ENCODE data around the gene SUSD1.

DNA sequence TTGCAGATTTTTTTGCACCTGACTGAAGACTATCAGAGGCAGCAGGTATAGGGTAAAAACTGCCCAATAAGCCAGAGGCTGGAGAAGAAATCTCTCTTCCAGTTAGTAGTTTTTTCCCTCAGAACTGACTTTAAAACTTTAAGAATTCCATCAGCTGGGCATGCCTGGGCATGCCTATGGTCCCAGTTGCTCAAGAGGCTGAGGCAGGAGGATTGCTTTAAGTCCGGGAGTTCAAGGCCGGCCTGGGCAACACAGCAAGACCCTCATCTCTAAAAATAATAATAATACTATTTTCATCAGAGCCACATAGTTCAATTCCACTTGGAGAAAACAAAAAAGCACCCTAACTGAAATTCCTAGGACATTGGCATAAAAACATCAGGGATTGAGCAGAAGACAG lies 30.3 kb downstream of the SUSD1 start:
- TF ChIP-seq, protein P1, sequence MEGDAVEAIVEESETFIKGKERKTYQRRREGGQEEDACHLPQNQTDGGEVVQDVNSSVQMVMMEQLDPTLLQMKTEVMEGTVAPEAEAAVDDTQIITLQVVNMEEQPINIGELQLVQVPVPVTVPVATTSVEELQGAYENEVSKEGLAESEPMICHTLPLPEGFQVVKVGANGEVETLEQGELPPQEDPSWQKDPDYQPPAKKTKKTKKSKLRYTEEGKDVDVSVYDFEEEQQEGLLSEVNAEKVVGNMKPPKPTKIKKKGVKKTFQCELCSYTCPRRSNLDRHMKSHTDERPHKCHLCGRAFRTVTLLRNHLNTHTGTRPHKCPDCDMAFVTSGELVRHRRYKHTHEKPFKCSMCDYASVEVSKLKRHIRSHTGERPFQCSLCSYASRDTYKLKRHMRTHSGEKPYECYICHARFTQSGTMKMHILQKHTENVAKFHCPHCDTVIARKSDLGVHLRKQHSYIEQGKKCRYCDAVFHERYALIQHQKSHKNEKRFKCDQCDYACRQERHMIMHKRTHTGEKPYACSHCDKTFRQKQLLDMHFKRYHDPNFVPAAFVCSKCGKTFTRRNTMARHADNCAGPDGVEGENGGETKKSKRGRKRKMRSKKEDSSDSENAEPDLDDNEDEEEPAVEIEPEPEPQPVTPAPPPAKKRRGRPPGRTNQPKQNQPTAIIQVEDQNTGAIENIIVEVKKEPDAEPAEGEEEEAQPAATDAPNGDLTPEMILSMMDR (IDR thresholded peaks at IDR 0.05) = no peak
- TF ChIP-seq POLR2A (IDR thresholded peaks at IDR 0.05) (no peak), EP300 (IDR thresholded peaks at IDR 0.05; ENCODE audit: low read depth) (no peak), POLR2AphosphoS5 (IDR thresholded peaks at IDR 0.05) (no peak)

All from transverse colon (tissue), 4 donors.